SU-DHL-6 (cell line): ENCODE results near the gene HACD3.

ENCODE experiments used
- EZH2phosphoT487 ChIP-seq: fragments of 200-600 bp; sonication (generic), shearing (Covaris generic); conservative IDR thresholded peaks from 2 replicates; pipeline ENCODE4 v1.6.1; 2018; ENCODE audit warnings: mild to moderate bottlenecking, antibody characterized with exemption, low read length, moderate library complexity, mixed read lengths
- TF ChIP-seq, protein P1 (sequence below): fragments of 200-600 bp; sonication (generic); IDR thresholded peaks from one replicate; pipeline ENCODE4 v1.5.1; 2017; ENCODE audit warnings: antibody characterized with exemption, mild to moderate bottlenecking, low read length, moderate library complexity; ENCODE audit not compliant: insufficient read depth, poor library complexity, severe bottlenecking

DNA sequence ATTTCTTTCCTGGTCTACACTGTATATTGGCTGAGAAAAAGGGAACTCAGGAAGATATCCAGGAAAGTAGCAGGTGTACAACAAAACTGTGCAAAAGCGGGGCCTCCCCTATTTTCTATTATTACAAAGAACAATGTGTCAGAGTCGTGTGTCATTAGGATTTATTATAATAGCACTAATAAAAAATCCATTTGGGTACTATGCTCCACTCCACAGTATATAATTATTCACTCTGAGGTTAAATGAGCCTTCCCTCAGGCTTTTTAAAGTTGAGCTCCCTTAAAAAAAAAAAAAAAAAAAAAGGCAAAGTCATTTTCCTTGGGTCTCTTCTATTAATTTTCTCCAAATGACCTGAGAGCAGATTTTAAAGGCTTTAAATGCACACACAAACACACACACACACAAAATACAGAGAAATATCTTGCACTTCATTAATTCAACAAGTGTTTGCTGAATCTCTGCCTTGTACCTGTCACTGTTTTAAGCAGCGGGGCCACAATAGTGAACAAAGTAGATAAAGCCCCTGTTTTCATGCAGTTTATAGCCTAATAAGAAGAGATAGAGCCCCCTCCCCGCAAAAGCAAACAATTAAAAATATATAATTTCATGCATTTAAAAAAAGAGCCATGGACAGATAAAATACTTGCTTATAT lies 11.5 kb upstream of the HACD3 start:
- TF ChIP-seq, protein P1, sequence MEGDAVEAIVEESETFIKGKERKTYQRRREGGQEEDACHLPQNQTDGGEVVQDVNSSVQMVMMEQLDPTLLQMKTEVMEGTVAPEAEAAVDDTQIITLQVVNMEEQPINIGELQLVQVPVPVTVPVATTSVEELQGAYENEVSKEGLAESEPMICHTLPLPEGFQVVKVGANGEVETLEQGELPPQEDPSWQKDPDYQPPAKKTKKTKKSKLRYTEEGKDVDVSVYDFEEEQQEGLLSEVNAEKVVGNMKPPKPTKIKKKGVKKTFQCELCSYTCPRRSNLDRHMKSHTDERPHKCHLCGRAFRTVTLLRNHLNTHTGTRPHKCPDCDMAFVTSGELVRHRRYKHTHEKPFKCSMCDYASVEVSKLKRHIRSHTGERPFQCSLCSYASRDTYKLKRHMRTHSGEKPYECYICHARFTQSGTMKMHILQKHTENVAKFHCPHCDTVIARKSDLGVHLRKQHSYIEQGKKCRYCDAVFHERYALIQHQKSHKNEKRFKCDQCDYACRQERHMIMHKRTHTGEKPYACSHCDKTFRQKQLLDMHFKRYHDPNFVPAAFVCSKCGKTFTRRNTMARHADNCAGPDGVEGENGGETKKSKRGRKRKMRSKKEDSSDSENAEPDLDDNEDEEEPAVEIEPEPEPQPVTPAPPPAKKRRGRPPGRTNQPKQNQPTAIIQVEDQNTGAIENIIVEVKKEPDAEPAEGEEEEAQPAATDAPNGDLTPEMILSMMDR = no peak
- TF ChIP-seq EZH2phosphoT487 = no peak
